PC-9 (cell line): Measurements from ENCODE around the gene PITPNM1. TPM values are rescaled to one million over a fixed set of nuclear protein-coding genes. Genes with fewer than 3 reads are reported as not detected.

Experiments
- BruUV-seq: library from RNA; stranded (reverse); fragments of 400-500 nt; replicated peaks from 2 replicates; lab custom pipeline; 2021; lab: Mats Ljungman, UMichigan
- CTCF ChIA-PET: fragments of 300-600 bp; sonication (Branson Sonifier 250); formaldehyde crosslinking; loops from one replicate; lab custom pipeline; 2022; ENCODE audit warnings: antibody characterized with exemption; lab: Charles Lee
- POLR2A ChIA-PET: fragments of 300-600 bp; sonication (Branson Sonifier 250); formaldehyde crosslinking; loops from one replicate; lab custom pipeline; 2022; ENCODE audit warnings: antibody characterized with exemption; ENCODE audit not compliant: unreplicated experiment; lab: Charles Lee
- DNase-seq, 2 experiments: peaks; one replicate each; pipeline versions ENCODE4 v3.0.0 to v3.0.0-alpha.2; 2015 to 2022; ENCODE audit warnings: mixed read lengths in 1 of 2
- H2AFZ ChIP-seq: fragments of 200-600 bp; sonication (generic); 2 replicates; pipeline ENCODE4 v1.8.1; 2017; ENCODE audit warnings: antibody characterized with exemption
- H3F3A ChIP-seq: fragments of 200-600 bp; sonication (generic); 2 replicates; pipeline ENCODE4 v1.8.1; 2017; ENCODE audit warnings: antibody characterized with exemption, mild to moderate bottlenecking, low read depth; ENCODE audit not compliant: insufficient read depth
- H3K27ac ChIP-seq: fragments of 200-600 bp; sonication (generic); 2 replicates; pipeline ENCODE4 v1.6.1; 2016; ENCODE audit warnings: mixed run types
- H3K27me3 ChIP-seq: fragments of 200-600 bp; sonication (generic); 2 replicates; pipeline ENCODE4 v1.6.1; 2016; ENCODE audit warnings: low read depth, mixed run types; ENCODE audit not compliant: insufficient read depth
- H3K36me3 ChIP-seq: fragments of 200-600 bp; sonication (generic); 2 replicates; pipeline ENCODE4 v1.6.1; 2016; ENCODE audit warnings: low read depth, mixed run types
- H3K4me1 ChIP-seq: fragments of 200-600 bp; sonication (generic); replicated peaks from 2 replicates; pipeline ENCODE4 v1.6.1; 2016; ENCODE audit warnings: mixed run types; ENCODE audit not compliant: insufficient read depth
- H3K4me2 ChIP-seq: fragments of 200-600 bp; sonication (generic); 2 replicates; pipeline ENCODE4 v1.6.1; 2017; ENCODE audit warnings: mixed run types
- H3K4me3 ChIP-seq: fragments of 200-600 bp; sonication (generic); 2 replicates; pipeline ENCODE4 v1.6.1; 2016; ENCODE audit warnings: mixed run types
- H3K79me2 ChIP-seq: fragments of 200-600 bp; sonication (generic); 2 replicates; pipeline ENCODE4 v1.6.1; 2017; ENCODE audit warnings: low read depth, mixed run types
- H3K9me2 ChIP-seq: fragments of 200-600 bp; sonication (generic); 2 replicates; pipeline ENCODE4 v1.8.1; 2017; ENCODE audit warnings: mild to moderate bottlenecking; ENCODE audit not compliant: insufficient read depth
- H3K9me3 ChIP-seq: fragments of 200-600 bp; sonication (generic); 2 replicates; pipeline ENCODE4 v1.8.1; 2016; ENCODE audit warnings: low read depth; ENCODE audit not compliant: insufficient read depth
- H4K20me1 ChIP-seq: fragments of 200-600 bp; sonication (generic); 2 replicates; pipeline ENCODE4 v1.8.1; 2017; ENCODE audit not compliant: insufficient read depth
- CTCF ChIP-seq: fragments of 200-600 bp; sonication (generic); conservative IDR thresholded peaks from 2 replicates; pipeline ENCODE4 v1.6.1; 2017; ENCODE audit warnings: mixed run types, antibody characterized with exemption, mild to moderate bottlenecking, moderate library complexity
- EZH2 ChIP-seq: fragments of 200-600 bp; sonication (generic); IDR thresholded peaks from 2 replicates; pipeline ENCODE4 v1.8.0; 2017; ENCODE audit warnings: antibody characterized with exemption, low read depth
- intact Hi-C: fragments of 100-400 bp; cut with micrococcal nuclease; formaldehyde crosslinking; loops from one replicate; pipeline ENCODE4 v1.10.0; 2022; ENCODE audit not compliant: unreplicated experiment
- total RNA-seq: library from RNA; stranded (reverse); gene quantifications from 2 replicates; pipeline ENCODE4 v1.2.3, GENCODE V29; 2021

PITPNM1 gene
- total RNA-seq, 1 experiment from 2014 or later, result 84.0 TPM

- intact Hi-C loops, result no loop called here
- Histone ChIP-seq H3K36me3 (no peaks in the 10 kb centered on the region), H4K20me1 (0 out of 2 replicates have a peak, but pooled peaks cover 5% of the 10 kb centered on the region), H3K79me2 (no peaks in the 10 kb centered on the region), H3K9me3 (no peaks in the 10 kb centered on the region), H2AFZ (no peak overlapping the region), H3K4me1 (no peaks in the 10 kb centered on the region), H3K27me3 (no peaks in the 10 kb centered on the region), H3F3A (peaks cover 23% of the 10 kb centered on the region; the same call in 1 of the 2 replicates), H3K4me3 (no peak overlapping the region), H3K4me2 (no peak overlapping the region), H3K9me2 (no peaks in the 10 kb centered on the region), H3K27ac (no peak overlapping the region)
- no peak for DNase-seq
- CTCF ChIA-PET, result no interaction called here
- TF ChIP-seq EZH2 (no peak), CTCF (no peak)
- BruUV-seq, result no TSS peak
- POLR2A ChIA-PET, result no interaction called here
These were observed 12.2 kb downstream of the PITPNM1 start for GRCh38 chr11:67492801-67493547.

GRCh38 chr11:67492069-67492727 is 13.0 kb downstream of the PITPNM1 start:
- H4K20me1 ChIP-seq, result 0 out of 2 replicates have a peak, but pooled peaks cover 5% of the 10 kb centered on the region
- H3K27me3 ChIP-seq, result no peaks in the 10 kb centered on the region
- BruUV-seq, result no TSS peak
- H3K36me3 ChIP-seq, result no peaks in the 10 kb centered on the region
- ChIA-PET CTCF (no interaction called here), POLR2A (no interaction called here)
- H3F3A ChIP-seq, result peaks cover 23% of the 10 kb centered on the region; the same call in 1 of the 2 replicates
- TF ChIP-seq CTCF (no peak), EZH2 (no peak)
- H3K79me2 ChIP-seq, result no peaks in the 10 kb centered on the region
- no peaks in the 10 kb centered on the region for H3K4me1 ChIP-seq
- H3K4me3 ChIP-seq, result no peak overlapping the region
- intact Hi-C loops, result no loop called here
- H3K4me2 ChIP-seq, result no peak overlapping the region
- no peaks in the 10 kb centered on the region for H3K9me2 ChIP-seq
- DNase-seq, result no peak
- H3K9me3 ChIP-seq, result no peaks in the 10 kb centered on the region
- no peak overlapping the region for H3K27ac ChIP-seq
- no peak overlapping the region for H2AFZ ChIP-seq

GRCh38 chr11:67491276-67492068 is 13.7 kb downstream of the PITPNM1 start:
- Histone ChIP-seq H3K4me2 (no peak overlapping the region), H2AFZ (no peak overlapping the region), H3K9me2 (no peaks in the 10 kb centered on the region), H3K36me3 (no peaks in the 10 kb centered on the region), H3K4me3 (no peak overlapping the region), H3K9me3 (no peaks in the 10 kb centered on the region), H3K79me2 (no peaks in the 10 kb centered on the region), H3K27me3 (no peaks in the 10 kb centered on the region), H3F3A (peaks cover 23% of the 10 kb centered on the region; the same call in 1 of the 2 replicates), H4K20me1 (0 out of 2 replicates have a peak, but pooled peaks cover 5% of the 10 kb centered on the region), H3K27ac (no peak overlapping the region), H3K4me1 (no peaks in the 10 kb centered on the region)
- POLR2A ChIA-PET, result interaction anchor here (0.6 kb wide), 1 partner anchor 91 kb away, joined by 3 read pairs; no protein-coding TSS in a partner anchor
- DNase-seq, result no peak
- intact Hi-C loops, result no loop called here
- CTCF ChIA-PET, result no interaction called here
- no TSS peak for BruUV-seq
- no peak for TF ChIP-seq EZH2
- TF ChIP-seq CTCF, result no peak
